ENCODE results near the gene CD3G. TPM values are rescaled to one million over a fixed set of nuclear protein-coding genes. Genes with fewer than 3 reads are reported as not detected.

CD3G gene
- total RNA-seq, 1 experiment from 2014 or later, result not detected

DNA sequence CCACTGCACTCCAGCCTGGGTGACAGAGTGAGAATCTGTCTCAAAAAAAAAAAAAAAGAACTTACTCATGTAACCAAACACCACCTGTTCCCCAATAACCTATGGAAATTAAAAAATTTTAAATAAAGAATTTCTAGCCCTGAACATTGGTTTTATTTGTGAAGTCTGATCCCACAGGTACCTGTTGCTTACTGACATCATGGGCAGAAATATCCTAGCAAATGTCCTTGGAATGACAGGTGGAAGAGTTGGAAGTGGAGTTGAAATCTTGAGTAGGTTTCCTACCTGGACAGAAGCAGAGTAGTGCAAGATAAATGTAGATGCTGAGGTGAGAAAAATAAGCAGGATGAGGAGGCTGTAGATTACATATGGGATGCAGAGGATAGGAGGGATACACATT lies 18.9 kb upstream of the CD3G start:
- no peak for DNase-seq (ENCODE audit: low read depth)

DNA sequence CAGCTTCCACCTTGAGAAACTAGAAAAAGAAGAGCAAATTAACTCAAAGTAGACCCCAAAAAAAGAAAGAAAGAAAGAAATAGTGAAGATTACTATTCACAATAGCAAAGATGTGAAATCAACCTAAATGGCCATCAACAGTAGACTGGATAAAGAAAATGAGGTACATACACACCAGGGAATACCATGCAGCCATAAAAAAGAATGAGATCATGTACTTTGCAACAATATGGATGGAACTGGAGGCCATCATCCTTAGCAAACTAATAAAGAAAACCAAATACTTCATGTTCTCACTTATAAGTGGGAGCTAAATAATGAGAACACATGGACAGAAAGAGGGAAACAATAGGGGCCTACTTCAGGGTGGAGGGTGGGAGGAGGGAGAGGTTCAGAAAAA lies 15.4 kb upstream of the CD3G start:
- no peak for DNase-seq (ENCODE audit: low read depth)

DNA sequence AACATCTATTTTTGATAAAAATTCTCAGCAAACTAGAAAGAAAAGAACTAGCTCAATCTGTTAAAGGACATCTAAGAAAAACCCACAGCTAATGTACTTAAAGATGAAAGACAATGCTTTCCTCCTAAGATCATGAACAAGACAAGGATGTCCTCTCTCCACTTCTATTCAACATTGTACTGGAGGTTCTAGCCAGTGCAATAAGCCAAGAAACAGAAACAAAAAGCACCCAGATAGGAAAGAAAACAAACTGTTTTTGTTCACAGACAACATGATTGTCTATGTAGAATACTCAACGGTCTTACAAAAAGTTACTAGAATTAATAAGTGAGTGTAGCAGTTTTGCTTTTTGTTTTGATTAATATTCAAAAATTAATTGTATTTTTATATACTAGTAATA lies 9.4 kb upstream of the CD3G start:
- no peak for DNase-seq (ENCODE audit: low read depth)

DNA sequence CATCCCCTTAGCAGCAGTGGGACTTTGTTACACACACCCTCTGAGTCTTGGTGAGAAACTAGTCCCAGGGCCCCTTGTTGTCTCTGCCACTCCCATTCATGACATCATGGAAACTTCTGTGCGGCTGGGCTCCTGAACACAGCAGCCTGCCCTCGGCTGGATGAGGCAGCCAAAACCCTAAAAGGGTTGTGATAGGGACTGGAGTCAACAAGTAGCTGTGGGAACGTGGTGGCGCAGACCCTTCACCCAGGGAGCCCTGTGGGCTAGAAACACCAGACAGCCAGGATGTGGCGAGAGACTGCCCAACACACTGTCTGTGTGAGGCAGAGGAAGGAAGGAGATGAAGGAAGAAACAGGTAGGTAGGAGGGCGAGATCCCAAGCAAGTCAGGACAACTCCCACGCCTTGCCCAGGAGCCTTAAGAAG lies 5.5 kb upstream of the CD3G start:
- no peak for DNase-seq (ENCODE audit: low read depth)

DNA sequence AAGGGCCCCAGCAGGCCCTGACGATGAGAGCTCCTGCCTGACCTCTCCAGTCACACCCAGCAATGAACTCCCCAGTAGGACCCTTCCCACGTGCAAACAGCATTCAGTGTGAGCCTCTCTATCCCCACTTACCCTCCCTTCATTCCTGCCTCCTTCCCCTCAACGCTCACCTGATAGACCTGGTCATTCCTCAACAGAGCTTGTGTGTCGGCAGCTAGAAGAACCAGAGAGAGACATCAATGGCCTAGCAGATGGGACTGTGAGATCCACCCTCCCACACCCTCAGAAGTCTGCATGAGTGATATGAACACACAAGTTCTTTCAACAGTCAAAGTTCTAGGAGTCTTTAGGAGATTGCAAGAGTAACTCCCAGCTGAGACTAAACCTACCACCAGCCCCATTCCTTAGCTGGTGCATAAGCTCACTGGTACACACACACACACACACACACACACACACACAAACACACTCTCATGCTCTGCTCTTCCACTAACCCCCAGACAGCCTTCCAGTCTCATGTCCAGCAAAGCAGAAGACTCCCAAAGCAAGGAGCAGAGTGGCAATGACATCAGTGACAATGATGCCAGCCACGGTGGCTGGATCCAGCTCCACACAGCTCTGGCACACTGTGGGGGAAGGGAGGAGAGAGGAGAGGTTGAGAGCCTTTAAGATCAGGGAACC lies 4.7 kb upstream of the CD3G start:
- no peak for DNase-seq (ENCODE audit: low read depth)

DNA sequence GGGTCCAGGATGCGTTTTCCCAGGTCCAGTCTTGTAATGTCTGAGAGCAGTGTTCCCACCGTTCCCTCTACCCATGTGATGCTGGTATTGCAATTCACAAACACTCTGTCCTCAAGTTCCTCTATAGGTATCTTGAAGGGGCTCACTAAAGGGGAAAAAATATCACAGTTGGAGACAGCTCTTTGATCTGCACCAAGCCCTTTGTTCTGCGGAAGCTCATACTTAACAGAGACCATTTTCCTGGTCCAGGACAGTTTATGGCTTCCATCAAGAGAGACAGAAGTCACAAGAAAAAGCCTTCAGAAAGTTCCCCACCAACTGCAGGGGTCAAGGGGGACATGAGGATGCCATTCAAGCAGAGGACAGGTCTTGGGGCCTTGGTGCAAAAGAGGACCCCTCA lies 3.7 kb upstream of the CD3G start:
- no peak for DNase-seq (ENCODE audit: low read depth)

DNA sequence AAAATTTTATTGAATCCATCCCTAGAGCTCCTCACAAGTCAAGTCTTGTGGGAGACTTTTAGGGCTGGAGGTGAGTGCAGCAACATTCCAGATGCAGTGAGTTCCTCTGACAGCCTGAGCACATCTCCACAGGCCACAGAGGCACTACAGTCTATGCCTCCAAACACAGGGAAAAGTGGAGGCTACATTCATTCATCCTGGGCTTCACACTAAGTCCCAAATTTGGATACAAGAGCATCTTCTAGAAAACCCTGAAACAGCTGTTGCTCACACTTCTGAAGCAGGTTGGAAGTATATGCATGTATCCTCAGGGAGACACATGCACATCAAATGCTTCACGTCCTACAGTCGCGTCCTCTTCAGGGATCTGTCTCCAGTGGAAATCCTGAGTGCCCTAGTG lies 2.9 kb upstream of the CD3G start:
- DNase-seq (ENCODE audit: low read depth), result no peak

DNA sequence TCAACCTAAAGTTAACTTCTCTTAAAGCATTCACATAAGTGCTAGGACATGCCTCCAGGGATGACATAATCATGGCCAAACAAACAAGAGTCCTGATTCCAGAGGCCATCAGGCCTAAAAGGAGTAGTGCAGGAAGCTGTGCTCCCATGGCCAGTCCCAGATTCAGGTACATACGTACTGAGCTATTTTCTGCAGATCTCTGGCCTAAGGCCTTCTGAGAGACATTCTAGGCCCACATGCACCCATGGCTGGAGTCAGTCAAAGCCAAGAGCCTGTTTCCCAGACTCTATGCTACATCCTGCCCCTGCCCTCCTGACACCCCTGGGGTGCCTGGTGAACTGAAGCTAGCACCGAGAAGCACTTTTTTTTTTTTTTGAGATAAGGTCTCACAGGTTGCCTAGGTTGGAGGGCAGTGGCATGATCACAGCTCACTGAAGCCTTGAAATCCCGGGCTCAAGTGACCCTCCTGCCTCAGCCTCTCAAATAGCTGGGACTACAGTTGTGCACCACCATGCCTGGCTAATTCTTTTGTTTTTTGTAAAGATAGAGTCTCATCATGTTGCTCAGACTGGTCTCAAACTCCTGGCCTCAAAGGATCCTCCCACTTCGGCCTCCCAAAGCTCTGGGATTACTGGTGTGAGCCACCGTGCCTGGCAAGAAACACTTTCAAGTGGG lies 2.2 kb upstream of the CD3G start:
- no peak for DNase-seq (ENCODE audit: low read depth)

DNA sequence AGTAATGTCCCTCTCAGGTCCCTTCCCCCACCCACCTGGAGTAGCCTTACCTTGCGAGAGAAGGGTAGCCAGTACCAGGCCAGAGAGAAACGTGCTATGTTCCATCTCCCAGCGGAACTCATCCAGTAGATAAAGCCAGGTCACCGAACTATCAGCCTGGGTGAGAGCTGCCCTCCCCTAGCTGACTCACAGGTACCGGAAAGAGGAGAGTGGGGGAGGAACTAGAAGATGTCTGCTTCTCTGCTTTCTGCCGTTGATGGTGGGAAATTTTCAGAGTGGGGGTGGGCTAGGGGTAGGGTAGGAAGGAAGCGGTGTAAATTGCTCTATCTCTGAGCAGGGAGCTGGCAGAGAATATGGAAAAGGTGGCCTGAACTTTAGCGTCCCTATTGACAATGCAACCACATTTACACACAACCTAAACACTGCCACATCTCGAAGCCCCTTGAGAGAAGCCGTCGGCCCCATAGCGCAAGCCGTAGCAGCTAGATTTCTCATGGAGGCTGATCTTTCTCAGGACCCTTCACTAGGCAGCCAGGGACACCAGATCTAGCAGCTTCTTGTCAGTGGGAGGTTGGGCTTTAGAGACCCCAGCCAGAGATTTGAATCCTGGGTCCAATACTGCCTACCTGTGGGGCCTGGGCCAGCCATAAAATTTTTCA lies 1.5 kb upstream of the CD3G start, which contains the start of gene CD3D:
TSS of gene CD3D (minus strand) at position 203 of the 659 bp plus-strand sequence. CDS start at position 105, 98 bp downstream.
- no peak for DNase-seq (ENCODE audit: low read depth)

DNA sequence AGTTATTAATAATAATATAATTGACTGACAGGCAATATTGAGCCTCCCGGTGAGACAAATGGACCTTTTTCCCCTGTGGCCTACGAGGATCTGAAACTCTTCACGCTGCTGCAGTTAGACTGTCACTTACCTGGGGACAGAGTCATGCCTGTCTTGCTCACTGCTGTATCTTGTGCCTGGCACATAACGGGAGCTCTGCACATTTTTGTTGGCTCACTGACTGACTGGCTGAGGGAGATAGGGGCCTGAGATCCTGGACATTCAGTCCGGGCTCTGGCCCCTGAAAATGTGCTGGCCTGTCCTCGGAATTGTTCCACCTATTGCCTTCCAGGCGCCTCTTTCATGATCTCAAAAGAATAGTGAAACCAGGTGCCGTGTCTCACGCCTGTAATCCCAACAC lies 896 bp upstream of the CD3G start:
- no peak for DNase-seq (ENCODE audit: low read depth)

DNA sequence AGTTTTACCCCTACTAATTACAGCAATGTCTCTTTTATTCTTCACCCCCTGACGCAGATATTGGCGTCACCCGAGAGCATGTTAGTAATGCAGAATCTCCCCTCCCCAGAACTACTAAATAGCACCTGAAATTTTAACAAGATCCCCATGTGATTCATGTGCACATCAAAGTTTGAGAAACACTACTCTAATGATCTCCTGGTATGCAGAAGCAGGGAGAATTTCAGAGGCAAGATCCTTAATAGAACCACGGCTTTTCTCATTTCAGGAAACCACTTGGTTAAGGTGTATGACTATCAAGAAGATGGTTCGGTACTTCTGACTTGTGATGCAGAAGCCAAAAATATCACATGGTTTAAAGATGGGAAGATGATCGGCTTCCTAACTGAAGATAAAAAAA lies 5.3 kb downstream of the CD3G start:
- DNase-seq (ENCODE audit: low read depth), result no peak

DNA sequence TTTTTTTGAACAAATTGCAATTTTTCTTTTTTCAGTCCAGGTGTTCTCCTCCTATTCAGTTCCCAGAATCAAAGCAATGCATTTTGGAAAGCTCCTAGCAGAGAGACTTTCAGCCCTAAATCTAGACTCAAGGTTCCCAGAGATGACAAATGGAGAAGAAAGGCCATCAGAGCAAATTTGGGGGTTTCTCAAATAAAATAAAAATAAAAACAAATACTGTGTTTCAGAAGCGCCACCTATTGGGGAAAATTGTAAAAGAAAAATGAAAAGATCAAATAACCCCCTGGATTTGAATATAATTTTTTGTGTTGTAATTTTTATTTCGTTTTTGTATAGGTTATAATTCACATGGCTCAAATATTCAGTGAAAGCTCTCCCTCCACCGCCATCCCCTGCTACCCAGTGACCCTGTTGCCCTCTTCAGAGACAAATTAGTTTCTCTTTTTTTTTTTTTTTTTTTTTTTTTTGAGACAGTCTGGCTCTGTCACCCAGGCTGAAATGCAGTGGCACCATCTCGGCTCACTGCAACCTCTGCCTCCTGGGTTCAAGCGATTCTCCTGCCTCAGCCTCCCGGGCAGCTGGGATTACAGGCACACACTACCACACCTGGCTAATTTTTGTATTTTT lies 9.1 kb downstream of the CD3G start:
- DNase-seq (ENCODE audit: low read depth), result peak; percentile 24

DNA sequence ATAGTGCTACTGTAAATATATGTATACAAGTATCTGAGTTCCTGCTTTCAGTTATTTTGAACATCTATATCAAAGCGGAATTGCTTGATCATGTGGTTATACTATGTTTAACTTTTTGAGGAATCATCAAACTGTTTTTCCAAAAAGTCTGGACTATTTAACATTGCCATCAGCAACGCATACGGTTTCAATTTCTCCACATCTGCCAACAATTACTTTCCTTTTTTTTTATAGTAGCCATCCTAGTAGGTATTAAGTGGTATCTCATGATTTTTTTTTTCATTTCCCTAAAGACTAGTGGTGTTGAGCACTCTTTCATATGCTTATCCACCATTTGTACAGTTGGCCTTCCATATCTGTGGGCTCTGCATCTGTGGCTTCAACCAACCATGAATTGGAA lies 13.9 kb downstream of the CD3G start:
- peak; percentile 23 for DNase-seq (ENCODE audit: low read depth)

DNA sequence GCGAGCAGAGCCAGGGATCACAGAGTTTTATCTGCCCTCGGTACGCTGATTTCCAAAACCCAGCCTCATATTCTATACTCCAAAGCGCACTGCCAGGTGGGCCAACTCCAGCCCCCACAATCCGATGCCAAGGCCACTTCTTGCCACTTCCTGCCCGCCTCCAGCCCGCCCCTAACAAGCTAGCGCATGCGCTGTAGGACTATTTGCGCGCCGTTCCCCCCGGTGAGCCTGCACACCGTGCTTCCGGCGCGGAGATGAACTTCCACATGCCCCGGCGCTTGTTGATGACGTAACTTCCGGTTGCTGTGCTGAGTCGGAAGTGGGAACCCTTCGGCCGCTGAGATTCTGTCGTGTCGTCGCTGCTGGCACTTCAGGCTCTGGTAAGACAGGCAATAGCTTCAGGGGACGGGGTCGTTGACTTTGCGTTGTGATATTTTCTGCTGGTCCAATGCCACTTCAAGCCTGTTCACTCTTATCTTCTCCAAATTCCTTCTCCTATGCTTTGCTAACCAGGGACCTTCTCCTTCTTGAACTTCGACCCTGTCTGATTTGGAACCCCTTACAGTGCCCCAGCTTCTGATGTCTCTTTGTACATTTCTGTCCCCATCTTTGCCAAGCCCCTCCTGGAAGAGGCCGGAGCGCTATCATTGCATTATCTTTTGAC lies 15.3 kb downstream of the CD3G start, which contains the start of gene UBE4A:
TSS of gene UBE4A (plus strand) at position 306 of the 664 bp plus-strand sequence. CDS start 5,481 bp downstream, outside the sequence.
- DNase-seq (ENCODE audit: low read depth), result peak; percentile 94

DNA sequence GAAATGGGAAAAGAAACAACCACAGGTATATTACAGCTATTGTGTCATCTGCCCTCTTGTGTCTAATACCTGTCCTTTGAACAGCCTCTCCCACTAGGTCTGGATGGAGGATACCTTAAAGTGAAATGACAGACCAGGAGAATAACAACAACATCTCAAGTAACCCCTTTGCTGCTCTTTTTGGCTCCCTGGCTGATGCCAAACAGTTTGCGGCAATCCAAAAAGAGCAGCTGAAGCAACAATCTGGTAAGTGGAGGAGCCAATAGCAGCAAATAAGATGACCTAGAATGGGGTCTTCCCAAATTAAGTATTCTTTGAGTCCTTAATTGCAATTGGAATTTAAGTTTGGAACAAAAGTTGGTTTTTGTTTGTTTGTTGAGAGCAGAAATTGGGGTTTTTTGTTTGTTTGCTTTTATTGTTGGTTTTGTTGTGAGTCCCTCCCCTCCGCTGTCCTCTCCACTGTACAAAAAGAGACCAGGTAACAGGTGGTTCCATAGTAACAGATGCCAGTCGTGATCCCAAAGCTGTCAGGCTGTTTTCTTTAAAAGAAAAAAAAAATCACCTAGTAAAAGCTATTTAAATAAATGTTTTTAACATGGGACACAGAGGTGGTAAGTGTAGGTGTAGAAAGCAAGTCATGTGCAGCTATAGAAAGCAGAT lies 20.9 kb downstream of the CD3G start:
- DNase-seq (ENCODE audit: low read depth), result no peak

DNA sequence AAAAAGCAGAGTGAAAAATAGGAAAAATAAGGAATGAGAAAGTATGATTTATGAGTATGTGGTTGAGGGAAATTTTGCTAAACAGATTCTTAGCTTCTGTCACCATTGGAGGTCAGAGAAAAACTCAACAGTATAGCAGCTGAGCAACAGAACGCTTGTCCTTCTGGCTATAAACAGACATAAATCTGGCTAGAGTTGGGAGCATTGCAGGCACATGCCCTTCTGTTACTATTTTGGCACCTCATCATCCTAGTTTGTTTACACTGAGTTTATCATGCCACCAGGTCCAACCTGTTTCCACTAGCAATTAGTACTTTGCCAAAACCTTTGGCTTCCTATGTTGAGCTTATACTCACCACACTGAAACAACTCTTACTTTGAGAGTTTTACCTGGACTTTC lies 22.1 kb downstream of the CD3G start:
- no peak for DNase-seq (ENCODE audit: low read depth)

DNA sequence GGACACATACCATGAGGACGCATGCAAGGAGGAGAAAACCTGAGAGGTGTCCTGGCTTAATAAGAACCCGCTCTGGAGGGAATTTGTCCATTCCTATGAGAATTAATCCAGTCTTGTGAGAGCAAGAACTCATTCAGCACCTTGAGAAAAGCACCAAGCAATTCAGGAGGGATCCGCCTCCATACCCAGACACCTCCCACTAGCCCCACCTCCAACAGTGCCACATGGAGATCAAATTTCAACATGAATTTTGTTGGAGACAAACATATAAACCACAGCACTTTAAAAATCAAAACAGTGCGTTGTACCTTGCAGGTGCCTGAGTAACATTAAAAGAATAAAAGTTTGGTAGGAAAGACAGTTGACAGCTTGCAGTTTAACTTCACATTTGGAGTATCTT lies 26.6 kb downstream of the CD3G start:
- DNase-seq (ENCODE audit: low read depth), result no peak

DNA sequence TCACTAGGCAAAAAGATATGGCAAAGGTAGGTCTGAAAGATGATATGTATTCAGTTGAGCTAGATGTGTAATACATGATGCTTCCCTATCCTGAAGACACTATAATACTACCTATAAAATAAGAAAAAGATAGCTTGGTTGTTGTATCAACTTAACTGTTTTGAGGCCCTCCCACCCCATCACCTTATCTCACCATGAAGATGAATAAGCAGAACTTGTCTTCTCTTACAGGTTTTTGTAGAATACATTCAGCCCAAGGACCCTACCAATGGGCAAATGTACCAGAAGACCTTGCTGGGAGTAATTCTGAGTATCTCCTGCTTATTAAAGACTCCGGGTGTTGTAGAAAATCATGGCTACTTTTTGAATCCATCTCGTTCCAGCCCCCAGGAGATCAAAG lies 29.1 kb downstream of the CD3G start:
- DNase-seq (ENCODE audit: low read depth), result no peak

DNA sequence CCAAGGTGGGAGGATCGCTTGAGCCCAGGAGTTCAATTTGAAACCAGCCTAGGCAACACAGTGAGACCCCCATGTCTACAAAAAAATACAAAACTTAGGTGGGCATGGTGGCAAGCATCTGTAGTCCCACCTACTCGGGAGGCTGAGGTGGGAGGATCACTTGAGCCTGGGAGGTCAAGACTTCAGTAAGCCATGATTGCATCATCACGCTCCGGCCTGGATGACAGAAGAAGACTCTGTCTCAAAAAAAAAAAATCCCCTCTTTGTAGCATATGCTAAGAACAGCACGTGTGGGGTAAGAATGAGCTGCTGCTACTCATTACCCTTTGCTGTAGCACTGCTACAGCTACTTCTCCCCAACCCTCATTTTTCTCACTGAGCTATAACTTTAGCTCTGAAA lies 29.7 kb downstream of the CD3G start:
- no peak for DNase-seq (ENCODE audit: low read depth)

DNA sequence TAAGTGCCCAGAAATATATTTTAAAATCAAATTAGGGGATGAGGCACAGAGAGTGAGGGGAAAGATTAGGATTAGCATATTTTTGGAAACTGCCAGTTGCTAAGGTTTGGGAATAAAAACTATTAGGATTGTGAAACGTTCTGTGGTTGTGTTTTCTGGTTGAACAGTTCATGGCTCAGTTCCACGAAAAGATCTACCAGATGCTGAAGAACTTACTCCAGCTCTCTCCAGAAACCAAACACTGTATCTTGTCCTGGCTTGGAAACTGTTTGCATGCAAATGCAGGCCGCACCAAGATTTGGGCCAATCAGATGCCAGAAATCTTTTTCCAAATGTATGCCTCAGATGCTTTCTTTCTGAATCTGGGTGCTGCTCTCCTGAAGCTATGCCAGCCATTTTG lies 30.6 kb downstream of the CD3G start:
- no peak for DNase-seq (ENCODE audit: low read depth)

DNA sequence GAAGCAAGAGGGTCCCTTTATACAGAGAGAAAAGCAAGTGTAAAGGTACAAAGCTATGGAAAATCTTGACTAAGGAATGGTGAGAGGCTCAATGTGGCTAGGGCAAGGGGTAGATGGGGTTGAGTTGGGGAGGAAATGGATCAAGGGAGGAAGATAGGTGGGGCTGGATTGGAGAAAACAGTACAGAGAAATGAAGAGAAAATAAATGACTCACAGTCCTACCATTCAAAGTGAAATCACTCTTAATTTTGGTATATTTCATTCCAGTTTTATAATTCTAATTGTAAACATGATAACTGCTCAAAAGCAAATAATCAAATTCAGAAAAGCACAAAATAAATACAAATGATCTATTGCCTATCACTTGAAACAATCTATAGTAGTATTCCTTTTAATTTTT lies 31.8 kb downstream of the CD3G start:
- no peak for DNase-seq (ENCODE audit: low read depth)

All from RPMI7951 (cell line).